Measurements from ENCODE around the gene CLEC18C.
"Not testable (repeated sequence)": the region's sequence is repeated elsewhere in the genome, so short reads cannot be mapped to it uniquely, and the experiment has no call there.

Gene CLEC18C

GRCh38 chr16:70204668-70205405 is 31.2 kb downstream of the CLEC18C start:
- not testable (repeated sequence) for DNase-seq (ENCODE audit: low read depth in 2 of 3, low spot score in 1 of 3)

- not testable (repeated sequence) for DNase-seq (ENCODE audit: low read depth in 2 of 3, low spot score in 1 of 3)
Measured at GRCh38 chr16:70206382-70206781, 32.8 kb downstream of the CLEC18C start.

- DNase-seq (ENCODE audit: low read depth in 2 of 3, low spot score in 1 of 3): not testable (repeated sequence)
Measured at GRCh38 chr16:70218586-70218985, 45.0 kb downstream of the CLEC18C start.

GRCh38 chr16:70222574-70222973 is 49.0 kb downstream of the CLEC18C start:
- not testable (repeated sequence) for DNase-seq (ENCODE audit: low read depth in 2 of 3, low spot score in 1 of 3)

- not testable (repeated sequence) for DNase-seq (ENCODE audit: low read depth in 2 of 3, low spot score in 1 of 3)
Measured at GRCh38 chr16:70223216-70223615, 49.6 kb downstream of the CLEC18C start.

- not testable (repeated sequence) for DNase-seq (ENCODE audit: low read depth in 2 of 3, low spot score in 1 of 3)
Measured at GRCh38 chr16:70223971-70224513, 50.5 kb downstream of the CLEC18C start.

- DNase-seq (ENCODE audit: low read depth in 2 of 3, low spot score in 1 of 3): not testable (repeated sequence)
Measured at GRCh38 chr16:70224645-70225044, 51.1 kb downstream of the CLEC18C start.

GRCh38 chr16:70225430-70225829 is 51.8 kb downstream of the CLEC18C start:
- DNase-seq (ENCODE audit: low read depth in 2 of 3, low spot score in 1 of 3): not testable (repeated sequence)

GRCh38 chr16:70226024-70226423 is 52.4 kb downstream of the CLEC18C start:
- DNase-seq (ENCODE audit: low read depth in 2 of 3, low spot score in 1 of 3): not testable (repeated sequence)

GRCh38 chr16:70231831-70232230 is 58.2 kb downstream of the CLEC18C start:
- not testable (repeated sequence) for DNase-seq (ENCODE audit: low read depth in 2 of 3, low spot score in 1 of 3)
